ENCODE data around the gene LIN9. TPM values are rescaled to one million over a fixed set of nuclear protein-coding genes. Genes with fewer than 3 reads are reported as not detected.

The LIN9 gene
- total and polyA plus RNA-seq, 2 donors (not counting 3 experiments of a cell fraction or from before 2014, with no cell fraction given), result 2.5 to 7.6 TPM

DNA sequence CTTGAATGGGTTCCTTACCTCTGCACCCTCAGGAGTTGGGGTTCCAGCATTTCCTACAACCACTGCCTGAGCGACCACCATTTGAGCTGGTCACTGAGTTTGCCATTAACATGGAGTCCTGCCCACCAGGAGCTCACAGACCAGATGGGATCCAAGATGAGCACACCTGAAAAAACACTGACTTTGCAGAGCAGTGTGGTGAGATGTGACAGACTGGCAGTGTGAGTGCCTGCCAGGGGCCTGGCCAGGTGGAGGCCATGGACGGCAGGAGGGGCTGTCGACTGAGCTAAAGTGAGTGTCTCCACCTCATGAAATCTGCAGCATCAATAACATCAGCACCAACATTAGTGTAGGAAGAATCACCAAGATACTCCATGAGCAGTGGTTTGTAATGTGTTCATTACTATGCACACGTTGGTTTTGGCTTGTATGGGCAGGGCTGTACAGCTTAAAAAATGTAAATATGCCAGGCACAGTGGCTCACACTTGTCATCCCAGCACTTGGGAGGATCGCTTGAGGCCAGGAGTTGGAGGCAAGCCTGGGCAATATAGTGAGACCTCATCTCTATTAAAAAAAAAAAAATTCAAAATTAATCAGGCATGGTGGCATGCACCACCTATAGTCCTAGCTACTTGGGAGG lies 97.7 kb downstream of the LIN9 start:
- Histone ChIP-seq H3K27ac (ENCODE audit: insufficient read depth, low read depth, low read length) (no peak overlapping the region), H3K36me3 (ENCODE audit: control insufficient read depth in 2 of 2, extremely low read depth in 1 of 2, insufficient read depth in 2 of 2, low read length in 2 of 2) (no peaks in the 10 kb centered on the region), H3K4me2 (ENCODE audit: insufficient read depth, low read length) (no peak overlapping the region), H3K27me3 (ENCODE audit: control insufficient read depth in 2 of 2, insufficient read depth in 2 of 2, low read length in 2 of 2) (no peaks in the 10 kb centered on the region), H3K9ac (replicated peaks; ENCODE audit: extremely low read depth, insufficient read depth, low read length) (no peak overlapping the region), H3K4me3 (replicated peaks in 1 of 3; ENCODE audit: insufficient read depth in 1 of 3, low read depth in 1 of 3, low read length in 3 of 3) (no peak overlapping the region), H3K79me2 (ENCODE audit: control insufficient read depth, insufficient read depth, low read length) (no peaks in the 10 kb centered on the region), H3K4me1 (ENCODE audit: control insufficient read depth, extremely low read depth, insufficient read depth, low read length) (no peaks in the 10 kb centered on the region), H3K9me3 (replicated peaks; ENCODE audit: control insufficient read depth, insufficient read depth, low read length) (no peaks in the 10 kb centered on the region), H3K9me1 (replicated peaks; ENCODE audit: control insufficient read depth, extremely low read depth, insufficient read depth, low read length) (no peaks in the 10 kb centered on the region), H2AFZ (ENCODE audit: low read depth, low read length) (no peak overlapping the region), H4K20me1 (replicated peaks; ENCODE audit: control insufficient read depth, extremely low read depth, insufficient read depth, low read length) (no peaks in the 10 kb centered on the region)
- DNase-seq (ENCODE audit: low read depth, low spot score), result no peak
- FAIRE-seq, result no peak
- ChIA-PET POLR2A (no interaction called here), CTCF (interaction anchor here (1.6 to 1.7 kb wide), 2 partner anchors 14 to 86 kb away, joined by 4 to 7 read pairs; no protein-coding TSS in a partner anchor)
- TF ChIP-seq, protein P1, sequence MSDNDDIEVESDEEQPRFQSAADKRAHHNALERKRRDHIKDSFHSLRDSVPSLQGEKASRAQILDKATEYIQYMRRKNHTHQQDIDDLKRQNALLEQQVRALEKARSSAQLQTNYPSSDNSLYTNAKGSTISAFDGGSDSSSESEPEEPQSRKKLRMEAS (IDR thresholded peaks at IDR 0.05; ENCODE audit: insufficient read depth, insufficient read length), result no peak
- TF ChIP-seq GATA2 (IDR thresholded peaks at IDR 0.05; ENCODE audit: insufficient read depth, insufficient read length, low read depth, low read length) (no peak), FOS (IDR thresholded peaks at IDR 0.05; ENCODE audit: borderline replicate concordance, insufficient read depth, low read length) (no peak), POLR2A (IDR thresholded peaks at IDR 0.05; ENCODE audit: low read depth, low read length) (no peak), POLR2AphosphoS5 (IDR thresholded peaks at IDR 0.05; ENCODE audit: insufficient read depth, low read depth, low read length) (no peak)
- intact Hi-C loops (cut with micrococcal nuclease) (no loop called here), dilution Hi-C loops (cut with MboI; ENCODE audit: extremely low pct_ligation_motif_present, low sequenced_read_pairs) (no loop called here)
- no TSS peak for BruUV-seq (replicated peaks)

DNA sequence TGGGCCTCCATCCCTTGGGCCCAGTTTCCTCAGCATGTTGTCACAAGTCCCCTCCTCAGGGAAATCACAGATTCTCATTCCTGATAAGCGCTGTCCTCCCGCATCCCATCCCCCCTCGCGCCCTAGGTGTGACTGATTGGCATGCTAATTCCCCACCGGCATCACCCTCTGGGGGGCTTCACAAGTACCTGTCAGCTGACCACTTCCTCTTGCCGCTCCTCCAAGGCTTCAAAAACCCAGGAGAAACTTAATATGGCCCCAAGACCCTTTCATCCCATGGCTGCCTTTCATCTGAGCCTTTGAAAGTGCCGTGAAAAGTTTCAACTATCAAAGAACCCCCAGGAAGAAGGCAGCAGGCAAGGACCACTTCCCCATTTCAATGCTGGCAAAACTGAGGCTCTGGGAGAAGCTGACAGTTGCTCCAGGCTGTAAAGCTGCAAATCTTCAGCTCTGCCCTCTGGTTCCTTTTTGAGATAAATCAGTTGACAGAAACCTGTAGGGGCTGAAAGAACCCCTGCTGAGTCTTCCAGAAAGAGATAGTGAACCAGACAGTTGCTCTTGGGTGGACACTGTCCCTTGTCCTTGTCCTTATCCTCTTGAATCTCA lies 98.3 kb downstream of the LIN9 start:
- H3K4me2 ChIP-seq (ENCODE audit: insufficient read depth, low read length), result no peak overlapping the region
- H4K20me1 ChIP-seq (replicated peaks; ENCODE audit: control insufficient read depth, extremely low read depth, insufficient read depth, low read length), result no peaks in the 10 kb centered on the region
- no peak overlapping the region for H3K9ac ChIP-seq (replicated peaks; ENCODE audit: extremely low read depth, insufficient read depth, low read length)
- H3K79me2 ChIP-seq (ENCODE audit: control insufficient read depth, insufficient read depth, low read length), result no peaks in the 10 kb centered on the region
- H3K36me3 ChIP-seq (ENCODE audit: control insufficient read depth in 2 of 2, extremely low read depth in 1 of 2, insufficient read depth in 2 of 2, low read length in 2 of 2), result no peaks in the 10 kb centered on the region
- H3K27ac ChIP-seq (ENCODE audit: insufficient read depth, low read depth, low read length), result no peak overlapping the region
- DNase-seq (ENCODE audit: low read depth, low spot score), result no peak
- no TSS peak for BruUV-seq (replicated peaks)
- ChIA-PET POLR2A (no interaction called here), CTCF (interaction anchor here (1.7 to 1.8 kb wide), 2 partner anchors 9 to 85 kb away, joined by 4 to 6 read pairs; no protein-coding TSS in a partner anchor)
- no peaks in the 10 kb centered on the region for H3K27me3 ChIP-seq (ENCODE audit: control insufficient read depth in 2 of 2, insufficient read depth in 2 of 2, low read length in 2 of 2)
- intact Hi-C loops (cut with micrococcal nuclease) (no loop called here), dilution Hi-C loops (cut with MboI; ENCODE audit: extremely low pct_ligation_motif_present, low sequenced_read_pairs) (no loop called here)
- H2AFZ ChIP-seq (ENCODE audit: low read depth, low read length), result no peak overlapping the region
- FAIRE-seq, result no peak
- no peaks in the 10 kb centered on the region for H3K4me1 ChIP-seq (ENCODE audit: control insufficient read depth, extremely low read depth, insufficient read depth, low read length)
- no peak overlapping the region for H3K4me3 ChIP-seq (replicated peaks in 1 of 3; ENCODE audit: insufficient read depth in 1 of 3, low read depth in 1 of 3, low read length in 3 of 3)
- TF ChIP-seq FOS (IDR thresholded peaks at IDR 0.05; ENCODE audit: borderline replicate concordance, insufficient read depth, low read length) (no peak), MYC (IDR thresholded peaks at IDR 0.05; ENCODE audit: low read depth, low read length) (no peak), JUN (IDR thresholded peaks at IDR 0.05; ENCODE audit: borderline replicate concordance, insufficient read depth, insufficient read length, low read depth) (no peak)
- no peaks in the 10 kb centered on the region for H3K9me1 ChIP-seq (replicated peaks; ENCODE audit: control insufficient read depth, extremely low read depth, insufficient read depth, low read length)
- no peaks in the 10 kb centered on the region for H3K9me3 ChIP-seq (replicated peaks; ENCODE audit: control insufficient read depth, insufficient read depth, low read length)

Data from endothelial cell of umbilical vein (primary cell).